Daoy (cell line): Measurements from ENCODE around the gene SMARCD3. TPM values are rescaled to one million over a fixed set of nuclear protein-coding genes. Genes with fewer than 3 reads are reported as not detected.
A peak's percentile ranks its signal among the peaks of the same experiment; 100 is the strongest.

Experiments
- DNase-seq: peaks from one replicate; pipeline ENCODE4 v3.0.0-alpha.2; 2015; ENCODE audit warnings: low read depth
- total RNA-seq: library from RNA; depleted of rRNA; stranded (reverse); fragments of >200 nt; shearing (Covaris generic); gene quantifications from 2 replicates; pipeline ENCODE4 v1.2.3, GENCODE V29; 2014

Gene SMARCD3
- total RNA-seq, 1 experiment from 2014 or later: 29.9 TPM

GRCh38 chr7:151210087-151210854 lies 38.2 kb downstream of the SMARCD3 start, which contains the start of gene H2BK1:
H2BK1 (minus strand) TSS chr7:151210488; CDS start chr7:151210318, 170 bp downstream.
- DNase-seq: no peak

- no peak for DNase-seq
Observed at GRCh38 chr7:151209588-151209987, 38.9 kb downstream of the SMARCD3 start.

GRCh38 chr7:151208253-151208862 lies 40.1 kb downstream of the SMARCD3 start:
- no peak for DNase-seq

GRCh38 chr7:151207804-151208203 lies 40.7 kb downstream of the SMARCD3 start:
- no peak for DNase-seq

- no peak for DNase-seq
Observed at GRCh38 chr7:151207315-151207714, 41.2 kb downstream of the SMARCD3 start.

- DNase-seq: peak; percentile 47
Observed at GRCh38 chr7:151206914-151207313, 41.6 kb downstream of the SMARCD3 start.

- DNase-seq: no peak
Observed at GRCh38 chr7:151205730-151206129, 42.8 kb downstream of the SMARCD3 start.

GRCh38 chr7:151204383-151205032 lies 44.0 kb downstream of the SMARCD3 start:
- DNase-seq: no peak

GRCh38 chr7:151202836-151203235 lies 45.7 kb downstream of the SMARCD3 start:
- no peak for DNase-seq

- DNase-seq: no peak
Observed at GRCh38 chr7:151201751-151202150, 46.7 kb downstream of the SMARCD3 start.

- DNase-seq: no peak
Observed at GRCh38 chr7:151201344-151201743, 47.1 kb downstream of the SMARCD3 start.

GRCh38 chr7:151198945-151199848 lies 49.3 kb downstream of the SMARCD3 start:
- no peak for DNase-seq

GRCh38 chr7:151197932-151198331 lies 50.6 kb downstream of the SMARCD3 start:
- no peak for DNase-seq

- DNase-seq: no peak
Observed at GRCh38 chr7:151195616-151196450, 52.7 kb downstream of the SMARCD3 start.

GRCh38 chr7:151194188-151194587 lies 54.3 kb downstream of the SMARCD3 start:
- no peak for DNase-seq

- DNase-seq: no peak
Observed at GRCh38 chr7:151193203-151193978, 55.1 kb downstream of the SMARCD3 start.

- no peak for DNase-seq
Observed at GRCh38 chr7:151192002-151192539, 56.4 kb downstream of the SMARCD3 start.

GRCh38 chr7:151191544-151191943 lies 57.0 kb downstream of the SMARCD3 start:
- DNase-seq: no peak

GRCh38 chr7:151189038-151189437 lies 59.5 kb downstream of the SMARCD3 start:
- DNase-seq: no peak
